Embryonic facial prominence (tissue), 1 donor: Measurements from ENCODE around the gene LDB2.

Source experiments
- DNase-seq: peaks from one replicate; pipeline ENCODE4 v3.0.0-alpha.2; 2016; ENCODE audit errors: extremely low spot score

LDB2 gene

GRCh38 chr4:16843831-16844508 is 54.5 kb downstream of the LDB2 start:
- no peak for DNase-seq

GRCh38 chr4:16838226-16838875 is 60.1 kb downstream of the LDB2 start:
- no peak for DNase-seq

DNA sequence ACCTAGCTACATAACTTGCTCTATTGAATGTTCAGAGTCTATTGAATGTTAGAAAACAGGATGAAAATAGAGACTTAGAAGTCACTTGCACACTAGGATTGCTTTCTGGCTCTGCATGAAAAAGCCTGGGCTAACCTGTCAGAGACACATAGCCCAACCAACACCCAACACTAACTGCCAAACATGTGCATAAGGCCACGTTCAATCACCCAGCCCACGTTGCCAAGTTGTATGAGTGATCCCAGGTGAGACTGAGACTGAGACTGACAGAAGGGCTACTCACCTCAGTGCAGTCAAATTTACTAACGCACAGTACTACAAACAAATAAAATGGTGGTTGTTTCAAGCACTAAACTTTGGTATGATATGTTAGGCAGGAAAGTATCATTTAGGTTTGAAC is 61.0 kb downstream of the LDB2 start:
- DNase-seq = no peak

- DNase-seq = no peak
Observed at GRCh38 chr4:16836324-16836723, 62.1 kb downstream of the LDB2 start.

DNA sequence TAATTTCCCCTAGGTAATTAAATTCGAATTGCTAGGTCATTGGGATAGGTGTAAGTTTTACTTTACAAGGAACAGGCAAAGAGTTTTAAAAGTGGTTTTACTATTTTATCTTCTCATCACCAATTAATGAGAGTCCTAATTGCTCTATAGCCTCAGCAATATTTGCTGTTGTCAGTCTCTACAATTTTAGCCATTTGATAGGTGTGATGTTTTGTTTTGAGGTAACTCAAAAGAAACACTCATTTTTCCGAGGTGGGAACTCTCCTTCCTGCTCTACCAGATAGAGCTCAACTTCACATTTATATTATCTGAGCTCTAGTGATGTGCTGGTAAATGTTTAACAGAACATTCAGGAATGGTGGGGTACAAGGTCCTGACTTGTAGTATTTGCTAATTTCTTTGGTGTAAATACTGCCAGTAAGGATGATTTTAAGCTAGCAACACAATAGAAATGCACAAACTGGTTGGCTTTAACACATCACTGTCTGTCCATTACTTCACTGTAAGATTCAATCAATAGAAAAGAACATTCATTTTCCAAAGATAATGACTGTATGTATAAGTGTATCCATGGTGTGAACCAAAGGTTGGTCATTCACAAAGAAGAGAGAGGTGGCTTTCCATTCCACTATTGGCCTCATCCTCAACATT is 62.7 kb downstream of the LDB2 start:
- no peak for DNase-seq

DNA sequence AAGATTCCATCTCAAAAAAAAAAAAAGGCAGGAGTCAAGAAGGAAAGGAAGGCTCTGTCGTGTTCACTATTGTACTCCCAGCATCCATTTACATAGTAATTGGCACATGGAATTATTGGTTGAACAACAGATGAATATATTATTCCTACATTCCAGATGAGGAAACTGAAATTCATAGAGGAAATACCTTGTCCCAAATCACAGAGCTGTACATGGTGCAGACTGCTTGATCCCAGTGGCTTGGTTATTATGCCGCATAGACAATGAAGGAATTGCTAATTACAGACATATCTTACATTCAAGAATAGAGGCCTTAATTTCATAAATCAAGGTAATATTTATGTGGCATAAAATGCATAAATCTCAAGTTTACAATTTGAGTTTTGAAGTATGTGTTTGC is 63.6 kb downstream of the LDB2 start:
- no peak for DNase-seq

- DNase-seq = no peak
Observed at GRCh38 chr4:16833722-16834121, 64.7 kb downstream of the LDB2 start.

- DNase-seq = no peak
Observed at GRCh38 chr4:16830081-16830480, 68.4 kb downstream of the LDB2 start.

- DNase-seq = no peak
Observed at GRCh38 chr4:16827794-16828724, 70.4 kb downstream of the LDB2 start.

GRCh38 chr4:16827045-16827444 is 71.4 kb downstream of the LDB2 start:
- DNase-seq = no peak

DNA sequence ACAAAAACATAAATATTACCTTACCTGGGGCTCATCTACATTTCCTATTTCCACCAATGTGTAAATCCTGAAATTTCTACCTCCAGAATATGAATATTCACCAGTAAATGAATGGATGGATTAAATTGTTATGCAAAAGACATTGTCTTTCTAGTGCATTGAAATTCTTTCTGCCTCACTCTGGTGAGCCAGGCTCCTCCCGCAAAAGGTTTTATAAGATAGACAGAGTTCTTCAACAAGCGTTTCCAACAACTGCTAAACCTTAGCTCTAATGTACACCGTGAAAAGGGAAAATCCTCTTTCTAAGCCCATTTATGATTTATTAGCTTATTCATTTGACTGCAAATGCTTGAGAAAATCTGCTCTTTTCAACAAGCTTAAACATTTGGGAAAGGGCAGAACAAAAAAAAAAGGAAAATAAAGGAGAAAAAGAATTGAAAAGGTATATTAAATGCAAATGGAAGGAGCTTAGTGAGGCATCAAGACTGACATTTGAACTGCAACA is 72.0 kb downstream of the LDB2 start:
- no peak for DNase-seq

GRCh38 chr4:16824278-16824806 is 74.1 kb downstream of the LDB2 start:
- DNase-seq = no peak

GRCh38 chr4:16820329-16820728 is 78.1 kb downstream of the LDB2 start:
- no peak for DNase-seq

DNA sequence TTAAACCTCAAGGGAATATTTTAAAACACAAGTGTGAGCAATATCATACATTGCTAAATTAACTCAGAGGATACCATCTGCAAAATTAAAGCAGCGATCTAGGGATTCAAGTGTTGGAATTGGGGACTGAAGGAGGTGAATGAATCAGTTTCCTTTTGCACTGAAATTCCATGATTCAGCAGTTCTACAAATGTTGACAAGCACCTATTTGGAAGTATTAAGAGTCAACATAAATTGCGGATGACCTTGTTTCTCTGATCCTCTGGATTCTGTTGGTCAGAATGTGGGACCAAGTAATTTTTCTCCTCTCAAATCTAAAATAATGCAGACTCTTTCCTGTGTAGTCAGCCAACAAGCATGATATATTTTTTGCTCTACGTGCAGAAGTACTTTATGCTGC is 78.8 kb downstream of the LDB2 start:
- DNase-seq = no peak

DNA sequence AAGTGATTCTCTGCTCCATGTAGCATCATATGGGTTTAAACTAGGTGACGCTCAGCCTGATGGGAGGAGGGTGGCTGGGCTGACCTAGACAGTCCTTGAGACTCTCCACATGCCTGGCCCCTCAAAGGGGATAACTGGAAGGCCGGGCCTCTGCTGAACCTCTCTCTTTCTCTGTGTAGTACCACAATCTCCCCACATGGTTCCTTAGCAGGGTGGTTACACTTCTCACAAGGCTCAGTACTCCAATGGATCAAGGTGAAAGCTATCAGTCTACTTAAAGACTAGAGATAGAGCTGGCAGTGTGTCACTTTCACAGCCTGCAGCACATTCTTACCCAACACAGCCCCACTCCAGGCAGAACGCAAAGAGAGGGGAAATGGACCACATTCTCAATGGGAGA is 80.4 kb downstream of the LDB2 start:
- DNase-seq = no peak

GRCh38 chr4:16817286-16817685 is 81.2 kb downstream of the LDB2 start:
- no peak for DNase-seq

DNA sequence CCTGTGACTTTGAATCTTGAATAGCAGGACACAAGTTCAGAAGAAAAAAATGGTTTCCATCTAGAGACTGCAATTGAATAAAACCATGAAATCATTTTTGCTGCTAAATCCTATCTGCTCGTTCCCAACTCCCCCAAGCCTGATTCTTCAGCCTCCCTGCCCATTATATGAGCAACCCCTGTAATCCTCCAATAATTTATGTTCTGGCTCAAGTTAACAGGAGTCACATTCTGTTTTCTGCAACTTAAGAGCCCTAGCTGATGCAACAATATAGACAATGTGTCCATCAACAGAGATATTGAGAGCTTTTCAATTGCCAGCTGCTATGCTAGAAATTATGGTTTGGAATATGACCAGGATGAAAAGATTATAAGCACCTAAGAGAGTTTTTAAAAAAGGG is 84.1 kb downstream of the LDB2 start:
- DNase-seq = no peak

GRCh38 chr4:16812041-16812440 is 86.4 kb downstream of the LDB2 start:
- no peak for DNase-seq

DNA sequence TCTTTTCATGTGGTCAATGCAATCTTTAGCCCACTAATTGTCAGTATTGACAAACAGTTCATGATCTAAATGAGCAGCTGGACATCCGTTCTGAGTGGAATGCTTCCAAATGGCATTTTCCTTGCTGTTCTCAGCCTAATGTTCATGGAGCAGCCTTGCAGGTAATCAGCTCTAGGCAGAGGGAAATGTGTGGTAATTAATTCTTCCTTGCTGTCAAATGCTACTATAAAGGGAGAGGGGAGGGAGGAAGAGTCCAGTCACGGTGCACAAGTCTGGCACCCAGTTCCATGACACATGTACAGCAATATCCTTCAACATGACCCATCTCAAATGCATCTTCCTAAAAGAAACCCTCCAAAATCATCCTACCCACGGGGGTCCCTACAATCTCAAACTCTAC is 88.5 kb downstream of the LDB2 start:
- DNase-seq = no peak

GRCh38 chr4:16809064-16809463 is 89.4 kb downstream of the LDB2 start:
- DNase-seq = no peak

GRCh38 chr4:16807355-16807754 is 91.1 kb downstream of the LDB2 start:
- DNase-seq = no peak

- DNase-seq = no peak
Observed at GRCh38 chr4:16804581-16804980, 93.9 kb downstream of the LDB2 start.
